HG03520 (cell line): Measurements from ENCODE around the gene OPN3.

Source experiments
- ATAC-seq: cut with Tn5 transposase; IDR thresholded peaks from one replicate; pipeline ENCODE4 v1.9.1; 2021; ENCODE audit warnings: mild to moderate bottlenecking, moderate library complexity; ENCODE audit not compliant: unreplicated experiment

The OPN3 gene

DNA sequence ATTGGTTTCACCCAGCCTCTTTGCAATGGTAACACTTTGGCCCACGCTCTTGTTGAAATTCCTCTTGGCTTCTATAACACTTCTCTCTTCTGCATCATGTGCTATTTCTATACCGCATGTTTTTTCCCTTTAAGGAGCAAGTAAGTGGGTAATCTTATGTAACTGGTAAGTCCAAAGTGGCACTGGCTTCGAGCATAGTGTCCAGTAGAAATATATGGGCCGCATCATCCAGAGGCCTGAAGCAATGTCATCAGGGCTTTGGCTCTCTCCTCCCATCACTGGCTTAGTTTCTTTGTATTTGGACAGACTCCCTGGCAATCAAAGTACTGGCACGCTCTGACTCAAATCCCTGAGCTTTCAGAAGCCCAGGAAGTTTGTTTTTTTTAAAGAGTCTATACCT lies 17.5 kb downstream of the OPN3 start:
- no peak for ATAC-seq

DNA sequence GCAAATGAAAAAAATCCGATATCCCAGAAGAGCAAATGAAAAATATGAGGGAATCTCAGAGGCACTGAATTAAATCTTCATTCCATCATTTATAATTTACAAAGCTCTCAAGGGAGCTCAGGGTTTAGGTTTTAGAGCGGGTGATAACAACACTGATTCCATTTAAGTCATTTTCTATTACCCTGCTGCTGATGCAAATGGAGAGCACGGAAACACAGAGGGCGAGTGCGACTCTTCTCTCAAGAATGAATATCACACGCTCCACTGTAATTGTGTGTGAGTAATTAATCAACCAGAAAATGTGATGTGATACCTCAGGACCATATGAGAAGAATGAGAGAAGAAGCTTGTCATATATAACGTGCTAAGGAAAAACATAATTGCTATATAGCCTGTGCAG lies 22.7 kb downstream of the OPN3 start:
- no peak for ATAC-seq

DNA sequence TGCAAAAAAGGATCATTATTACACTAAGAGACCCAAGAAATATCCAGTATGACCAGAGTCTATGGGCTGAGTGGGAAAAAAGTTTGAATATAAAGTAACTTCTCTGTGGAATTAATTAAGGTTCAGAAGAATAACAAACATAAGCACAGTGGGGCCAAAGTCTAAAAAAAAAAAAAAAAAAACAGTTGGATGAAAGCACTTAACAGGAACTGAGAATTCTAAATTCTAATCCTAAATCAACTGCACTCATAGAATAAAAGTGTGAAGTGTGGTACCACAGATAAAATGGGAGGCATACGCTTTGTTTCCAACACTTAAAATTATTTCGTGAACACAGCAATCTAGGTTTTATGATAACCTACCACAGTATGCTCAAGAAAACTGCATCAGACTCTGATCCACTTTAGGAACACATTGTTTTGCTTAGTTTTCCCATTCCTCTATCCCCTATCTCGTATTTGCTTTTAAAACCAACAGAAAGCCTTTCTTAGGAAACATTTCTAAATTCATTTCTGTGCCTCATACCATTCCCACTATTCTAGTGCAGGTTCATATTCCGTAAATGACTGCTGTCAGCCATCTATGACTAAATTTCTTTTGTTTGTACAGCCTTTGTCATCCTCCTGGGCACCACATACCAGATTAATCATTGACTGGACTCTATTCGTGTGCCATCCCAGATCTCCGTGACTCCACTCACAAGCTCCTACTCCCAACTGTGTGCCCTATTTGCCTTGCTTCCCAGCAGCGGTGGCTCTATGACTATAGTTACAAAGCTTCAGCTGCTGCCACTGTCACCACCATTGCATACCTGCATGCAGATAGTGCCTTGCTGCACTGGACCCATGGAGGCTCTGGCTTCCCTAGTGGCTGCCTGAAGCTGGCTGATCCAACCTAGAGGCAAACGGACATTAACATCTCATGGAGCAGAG lies 24.9 kb downstream of the OPN3 start:
- no peak for ATAC-seq

DNA sequence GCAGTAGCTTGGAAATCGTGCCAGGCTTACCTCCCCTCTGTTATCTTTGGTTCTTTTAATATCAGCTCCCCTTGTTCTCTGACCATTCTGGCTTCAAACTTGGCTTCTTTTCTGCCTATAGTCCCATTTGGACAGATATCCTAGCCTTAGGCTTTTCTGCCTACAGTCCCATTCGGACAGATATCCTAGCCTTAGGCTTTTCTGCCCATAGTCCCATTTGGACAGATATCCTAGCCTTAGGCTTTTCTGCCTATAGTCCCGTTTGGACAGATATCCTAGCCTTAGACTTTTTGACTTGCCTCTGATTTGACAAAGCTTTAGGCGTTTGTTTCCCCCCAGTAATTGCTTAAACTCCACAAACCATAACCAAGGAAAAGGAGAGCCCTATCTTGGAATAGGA lies 25.6 kb downstream of the OPN3 start:
- no peak for ATAC-seq

DNA sequence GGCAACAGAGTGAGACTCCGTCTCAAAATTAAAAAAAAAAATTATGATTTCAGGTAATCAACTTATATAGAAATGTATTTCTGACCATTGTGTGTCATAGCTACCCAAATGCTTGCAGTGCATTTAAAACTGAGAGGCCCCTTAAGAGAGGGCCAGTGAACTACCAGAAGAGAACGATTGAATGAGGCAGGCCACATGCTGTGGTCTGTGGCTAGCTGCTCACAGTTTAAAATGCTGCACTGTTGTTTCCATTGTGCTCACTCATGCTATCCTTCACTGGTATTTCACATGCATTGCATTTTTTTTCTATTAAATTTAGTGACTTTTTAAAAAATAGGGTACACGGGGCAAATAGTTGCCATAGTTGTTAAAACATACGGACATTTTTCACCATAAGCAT lies 26.0 kb downstream of the OPN3 start:
- no peak for ATAC-seq

DNA sequence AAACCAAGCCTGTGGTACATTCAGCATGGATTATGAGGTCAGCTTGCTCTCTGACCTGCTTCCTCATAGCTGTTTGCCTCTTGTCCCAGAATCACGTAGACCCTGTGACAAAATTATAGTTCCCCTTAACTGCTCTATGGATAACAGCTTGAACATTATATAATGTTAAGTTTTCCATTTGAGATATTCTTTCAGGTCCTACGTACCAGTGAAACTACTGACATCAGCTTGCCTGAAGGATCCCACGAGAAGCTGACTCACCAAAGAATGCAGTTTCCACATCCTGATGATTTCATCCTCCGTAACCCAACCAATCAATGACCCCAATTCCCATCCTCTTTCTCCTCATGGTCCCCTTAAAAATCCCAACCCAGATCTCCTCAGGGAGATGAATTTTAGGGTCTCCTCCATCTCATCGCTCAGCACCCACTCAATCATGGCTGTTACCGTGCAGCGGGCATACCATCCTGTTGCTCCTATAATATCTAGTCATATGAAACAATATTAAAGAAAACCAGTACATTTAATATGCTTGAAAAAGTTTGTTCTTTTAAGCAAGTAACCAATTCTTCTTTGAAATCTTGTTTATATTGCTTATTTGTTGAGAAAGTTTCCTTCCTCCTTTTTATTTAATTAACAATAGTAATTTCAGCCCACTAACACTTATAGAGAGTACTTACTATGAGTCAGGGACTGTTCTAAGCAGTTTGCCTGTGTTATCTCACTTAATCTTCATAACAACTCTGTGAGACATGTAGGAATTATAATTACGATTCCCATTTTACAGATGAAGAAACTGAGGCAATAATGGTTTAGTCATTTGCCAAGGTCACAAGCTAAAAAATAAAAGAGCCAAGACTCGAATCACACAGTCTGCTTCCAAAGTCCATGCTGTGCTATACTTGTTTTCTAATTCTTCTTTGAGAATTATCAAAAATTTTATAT lies 27.4 kb downstream of the OPN3 start:
- ATAC-seq = no peak

DNA sequence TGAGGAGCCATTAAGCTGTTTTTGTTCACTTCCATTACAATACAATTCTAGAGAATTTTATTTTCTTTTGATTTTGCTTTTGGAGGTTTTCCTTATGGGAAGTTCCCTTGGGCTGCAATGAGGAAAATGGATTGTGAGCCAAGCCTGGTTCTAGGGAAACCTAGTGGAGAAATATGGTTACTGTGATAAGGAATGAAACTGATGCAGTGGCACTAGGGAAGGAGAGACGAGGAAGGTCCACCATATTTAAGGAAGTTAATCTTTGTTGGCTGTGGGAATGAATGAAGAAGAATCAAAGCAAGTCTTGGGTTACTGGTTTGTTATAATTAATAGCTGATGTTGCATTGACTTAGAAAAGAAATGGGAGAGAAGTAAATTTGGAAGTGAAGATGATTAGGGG lies 28.4 kb downstream of the OPN3 start:
- no peak for ATAC-seq

DNA sequence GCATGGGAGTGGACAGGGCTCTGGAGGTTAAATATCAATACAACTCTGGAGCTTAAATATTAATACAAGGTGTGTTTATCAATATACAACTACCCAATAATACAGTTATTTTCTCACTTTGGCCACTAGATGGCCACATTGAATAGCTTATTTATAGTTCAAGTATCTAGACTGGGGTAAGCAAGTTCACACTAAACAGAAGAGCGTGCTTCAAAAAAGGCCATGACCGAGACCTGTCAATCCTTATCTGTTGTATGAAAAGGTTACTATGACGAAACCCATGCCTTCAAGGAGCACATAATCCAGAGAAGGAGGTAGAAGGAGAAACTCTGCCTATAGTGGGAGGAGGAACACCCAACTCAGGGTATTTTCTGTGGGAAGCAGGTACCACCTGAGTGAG lies 29.1 kb downstream of the OPN3 start:
- peak; percentile 90 for ATAC-seq

DNA sequence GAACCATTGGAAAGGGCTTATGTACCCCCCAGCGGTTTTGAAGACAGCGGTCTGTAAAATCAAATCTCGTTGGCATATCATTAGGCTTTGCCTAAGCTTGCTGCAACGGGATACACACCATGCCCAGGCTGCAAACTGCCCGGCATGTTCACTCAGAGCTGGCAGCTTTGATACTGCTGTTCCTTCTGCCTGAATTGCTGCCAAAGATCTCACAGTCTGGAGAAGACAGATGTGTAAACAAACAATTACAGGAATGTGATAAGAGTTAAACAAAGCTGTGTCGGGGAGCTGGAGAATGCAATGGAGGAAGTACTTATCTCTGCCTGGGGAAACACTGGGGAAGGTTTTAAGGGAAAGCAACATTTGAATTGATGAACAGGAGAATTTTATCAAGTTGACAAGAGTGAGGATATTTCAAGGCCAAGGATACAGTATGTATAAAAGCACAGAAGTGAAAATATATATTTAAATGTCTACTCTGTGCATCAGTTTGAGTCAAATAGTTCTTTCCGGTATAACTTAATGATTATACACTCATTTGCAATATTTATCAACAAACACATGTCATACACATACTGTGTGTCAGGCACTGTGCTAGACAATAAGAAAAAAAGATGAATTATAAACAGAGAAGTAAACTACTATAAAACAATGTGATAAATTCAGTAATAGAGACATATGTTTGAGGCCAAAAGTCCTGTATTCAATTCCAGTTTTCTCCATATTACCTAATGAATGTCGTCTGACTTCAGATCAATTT lies 29.9 kb downstream of the OPN3 start:
- no peak for ATAC-seq

DNA sequence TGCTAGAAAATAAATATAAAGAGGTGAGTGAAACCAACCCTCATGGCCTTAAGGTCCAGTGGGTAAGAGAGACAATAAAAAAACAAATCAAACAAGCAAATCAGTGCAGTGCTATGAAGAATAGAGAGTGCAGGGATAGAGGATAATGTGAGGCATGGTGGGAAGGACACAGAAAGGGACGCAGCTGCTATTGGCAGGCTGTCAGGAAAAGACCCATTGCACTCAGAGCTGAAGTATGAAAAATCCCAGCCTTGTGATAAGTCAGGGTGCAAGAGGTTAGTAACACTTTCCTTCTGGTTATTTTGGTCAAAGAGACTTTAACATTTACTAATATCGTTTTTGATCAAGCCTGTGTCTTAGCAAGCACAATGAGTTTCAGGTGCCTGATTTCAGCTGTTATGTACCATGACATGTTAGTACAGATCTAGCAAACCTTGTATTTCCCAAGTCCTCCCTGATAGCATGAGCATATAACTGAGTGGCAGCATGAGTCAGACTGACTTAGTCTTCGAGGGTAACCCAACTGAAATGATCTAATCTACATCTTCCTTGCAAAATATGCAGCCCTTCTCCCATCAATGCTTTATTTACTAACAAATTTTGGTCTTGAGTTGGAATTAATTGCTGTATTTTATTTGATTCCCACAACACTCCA lies 31.7 kb downstream of the OPN3 start:
- no peak for ATAC-seq

DNA sequence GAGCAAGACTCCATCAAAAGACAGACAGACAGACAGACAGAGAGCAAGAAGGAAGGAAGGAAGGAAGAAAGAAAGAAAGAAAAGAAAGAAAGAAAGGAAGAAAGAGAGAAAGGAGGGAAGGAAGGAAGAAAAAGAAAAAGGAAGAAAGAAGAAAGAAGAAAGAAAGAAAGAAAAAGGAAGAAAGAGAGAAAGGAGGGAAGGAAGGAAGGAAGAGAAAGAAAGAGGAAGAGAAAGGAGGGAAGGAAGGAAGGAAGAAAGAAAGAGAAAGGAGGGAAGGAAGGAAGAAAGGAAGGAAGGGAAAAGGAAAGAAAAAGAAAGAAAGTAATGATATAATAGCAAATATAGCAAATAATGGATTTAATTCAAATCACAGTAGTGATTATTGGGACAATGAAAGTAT lies 32.7 kb downstream of the OPN3 start:
- no peak for ATAC-seq

DNA sequence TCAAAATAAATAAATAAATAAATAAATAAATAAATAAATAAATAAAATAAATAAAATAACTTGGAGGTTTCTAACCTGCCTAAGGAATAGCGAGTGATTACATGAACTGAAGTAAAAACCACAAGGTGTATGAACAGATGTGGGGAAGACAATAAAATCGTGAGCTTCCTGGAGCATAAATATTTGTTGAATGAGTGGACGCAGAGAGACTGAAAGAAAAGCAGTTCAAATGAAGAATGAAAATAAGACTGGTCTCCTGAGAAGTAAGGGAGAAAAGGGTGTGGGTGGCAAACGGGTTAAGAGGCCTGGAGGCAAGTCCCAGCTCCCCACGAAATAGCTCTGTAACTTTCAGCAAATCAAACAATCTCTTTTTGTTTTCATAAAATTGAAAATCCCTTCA lies 33.6 kb downstream of the OPN3 start:
- ATAC-seq = no peak

DNA sequence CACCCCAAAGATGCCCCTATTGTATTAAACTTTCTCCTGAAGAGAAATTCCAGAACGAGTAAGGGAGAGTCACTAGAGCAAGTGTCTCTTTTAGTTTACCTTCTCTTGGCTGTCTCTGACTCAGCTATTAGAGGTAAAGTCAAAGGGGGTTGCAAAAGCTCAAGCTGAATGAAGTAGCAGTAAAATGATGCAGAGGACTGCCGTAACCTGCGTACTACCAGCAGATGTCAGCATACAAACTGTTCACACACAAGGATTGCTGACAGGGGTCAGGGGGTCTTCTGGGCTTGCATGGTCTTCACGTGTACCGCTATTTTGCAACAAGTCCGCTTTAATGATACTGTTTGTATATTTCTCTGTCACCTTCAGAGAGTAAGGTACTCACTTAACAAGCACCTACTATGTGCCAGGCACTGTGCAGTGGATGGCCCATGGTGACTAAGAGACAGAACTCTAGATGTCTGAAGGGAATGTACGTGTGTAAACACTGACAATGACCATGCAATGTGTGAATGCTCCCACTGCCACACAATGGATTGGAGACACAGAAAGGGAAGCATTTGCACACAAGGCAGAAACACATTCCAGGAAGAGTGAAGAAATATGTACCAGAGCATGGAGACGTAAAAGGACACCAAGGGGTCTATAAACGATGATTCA lies 34.9 kb downstream of the OPN3 start:
- no peak for ATAC-seq

DNA sequence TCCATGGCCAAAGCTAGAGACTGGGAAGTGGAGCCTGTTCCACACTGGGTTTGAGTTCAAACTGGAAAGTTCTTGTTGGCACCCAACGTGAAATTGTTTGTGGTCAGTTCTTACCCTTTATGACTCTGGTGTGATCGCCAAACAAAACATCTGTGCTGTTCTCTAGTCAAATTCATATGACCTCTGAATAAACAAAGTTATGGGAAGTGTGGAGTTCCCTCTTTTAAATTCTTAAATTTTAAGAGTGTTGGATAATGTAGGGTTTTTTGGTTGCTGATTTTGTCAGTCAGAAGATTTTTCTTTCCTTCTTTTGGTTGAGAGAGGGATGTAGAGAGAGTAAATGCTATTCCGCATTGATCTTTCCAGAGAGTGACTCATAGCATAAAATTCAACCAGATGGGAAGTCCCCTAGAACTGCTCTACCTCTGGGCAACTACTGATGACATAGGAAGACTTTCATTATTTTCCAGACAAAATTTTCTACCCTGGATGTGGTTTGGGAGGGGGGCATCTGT lies 36.4 kb downstream of the OPN3 start:
- ATAC-seq = no peak

DNA sequence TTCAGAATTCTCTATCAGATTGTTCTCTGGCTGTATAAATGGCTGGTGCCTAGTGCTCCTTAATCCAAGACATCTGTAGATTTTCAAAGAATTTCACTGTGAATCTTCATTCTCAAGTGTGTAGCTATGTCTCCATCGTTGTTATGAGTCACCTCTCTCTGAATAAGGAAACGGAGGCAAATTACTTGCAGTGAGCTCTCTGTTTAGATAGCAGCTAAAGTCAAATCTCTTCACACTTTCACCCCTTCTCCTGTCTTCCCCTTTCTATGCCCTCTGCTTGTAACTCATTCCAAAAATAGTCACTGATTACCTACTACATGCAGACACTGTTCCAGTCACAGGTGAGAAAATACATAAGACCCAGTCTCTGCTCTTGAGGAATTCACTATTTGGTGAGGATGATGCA lies 39.7 kb downstream of the OPN3 start:
- ATAC-seq = peak; percentile 81

DNA sequence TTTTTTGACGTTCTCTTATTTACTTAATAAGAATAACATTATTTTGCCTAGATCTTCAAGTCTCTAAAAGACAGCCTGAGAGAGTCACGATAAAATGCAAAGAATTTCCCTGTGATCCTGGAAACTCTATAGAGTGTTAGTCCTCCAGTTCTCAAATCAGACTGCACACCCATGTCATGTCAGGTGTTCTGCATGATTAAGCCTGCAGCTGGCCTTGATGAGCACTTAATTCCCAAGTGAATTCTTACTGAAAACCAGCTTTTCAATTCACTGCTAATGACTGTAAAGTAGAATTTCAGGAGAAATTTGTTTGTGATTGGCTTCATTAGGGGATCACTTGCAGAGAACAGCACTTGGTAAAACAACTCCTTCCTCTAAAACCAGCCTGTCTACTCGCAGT lies 41.9 kb downstream of the OPN3 start:
- no peak for ATAC-seq

DNA sequence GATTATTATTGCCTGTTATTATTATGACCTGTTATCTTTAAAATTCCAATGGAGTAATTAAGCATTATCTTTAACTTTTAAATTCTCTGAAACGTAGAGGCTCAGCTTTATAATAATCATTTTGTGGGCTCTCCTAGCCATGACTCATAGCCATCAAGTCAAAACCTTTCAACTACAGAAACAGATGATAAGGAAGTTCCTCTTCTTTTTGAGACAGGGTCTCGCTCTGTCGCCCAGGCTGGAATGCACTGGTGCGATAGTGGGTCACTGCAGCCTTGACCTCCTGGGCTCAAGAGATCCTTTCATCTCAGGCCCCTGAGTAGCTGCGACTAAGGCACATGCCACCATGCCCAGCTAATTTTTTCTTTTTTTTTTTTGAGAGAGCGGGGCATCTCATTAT lies 43.5 kb downstream of the OPN3 start:
- no peak for ATAC-seq

DNA sequence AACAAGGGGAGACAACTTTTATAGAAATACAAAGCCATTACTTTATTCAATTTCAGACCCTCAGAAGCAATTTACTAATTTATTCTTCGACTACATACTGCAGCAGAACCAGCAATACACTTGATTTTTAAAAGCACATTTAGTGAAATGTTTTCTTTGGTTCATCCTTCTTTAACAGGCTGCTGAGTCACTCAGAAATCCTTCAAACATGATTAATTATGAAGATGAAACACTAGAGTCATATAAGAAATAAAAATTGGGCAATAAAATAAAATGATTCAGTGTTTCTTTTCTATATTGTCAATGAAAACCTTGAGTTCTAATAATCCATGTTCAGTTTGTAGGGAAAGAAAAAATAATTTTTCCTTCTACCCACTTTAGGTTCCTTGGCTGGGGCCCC lies 47.0 kb downstream of the OPN3 start:
- ATAC-seq = no peak

DNA sequence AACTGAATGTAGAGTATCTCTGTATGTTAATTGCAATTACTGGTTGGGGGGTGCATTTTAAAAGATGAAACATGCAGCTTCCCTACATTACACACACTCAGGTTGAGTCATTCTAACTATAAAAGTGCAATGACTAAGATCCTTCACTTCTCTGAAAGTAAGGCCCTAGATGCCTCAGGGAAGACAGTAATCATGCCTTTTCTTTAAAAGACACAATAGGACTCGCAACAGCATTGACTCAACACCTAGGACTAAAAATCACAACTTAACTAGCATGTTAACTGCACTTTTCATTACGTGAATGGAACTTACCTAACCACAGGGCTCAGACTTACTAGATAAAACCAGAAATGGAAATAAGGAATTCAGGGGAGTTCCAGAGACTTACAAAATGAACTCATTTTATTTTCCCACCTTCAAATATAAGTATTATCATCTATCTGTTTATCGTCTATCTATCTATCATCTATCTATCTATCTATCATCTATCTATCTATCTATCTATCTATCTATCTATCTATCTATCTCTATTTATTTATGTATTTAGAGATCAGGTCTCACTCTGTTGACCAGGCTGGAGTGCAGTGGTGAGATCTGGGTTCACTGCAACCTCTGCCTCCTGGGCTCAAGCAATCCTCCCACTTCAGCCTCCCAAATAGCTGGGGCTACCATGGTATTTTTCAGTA lies 47.8 kb downstream of the OPN3 start:
- ATAC-seq = peak; percentile 87
